ENCODE data around the gene DYNC1I1.

The DYNC1I1 gene

GRCh38 chr7:96127746-96128145, 355.4 kb downstream of the DYNC1I1 start:
- Mint-ChIP-seq H3K27me3 (no peaks in the 10 kb centered on the region), H3K4me1 (ENCODE audit: low read depth in 2 of 2) (no peaks in the 10 kb centered on the region), H3K36me3 (ENCODE audit: insufficient read depth) (peaks cover 4% of the 10 kb centered on the region), H3K9me3 (no peaks in the 10 kb centered on the region), H3K4me3 (no peak overlapping the region), H3K27ac (no peak overlapping the region)
- no peak for ATAC-seq (replicated peaks)
- DNase-seq: no peak

GRCh38 chr7:96131525-96131924, 359.2 kb downstream of the DYNC1I1 start:
- peaks cover 8% of the 10 kb centered on the region for H3K36me3 Mint-ChIP-seq (ENCODE audit: insufficient read depth)
- DNase-seq (no peak), ATAC-seq (replicated peaks) (no peak)
- no peaks in the 10 kb centered on the region for H3K9me3 Mint-ChIP-seq
- no peaks in the 10 kb centered on the region for H3K27me3 Mint-ChIP-seq
- no peak overlapping the region for H3K4me3 Mint-ChIP-seq
- H3K27ac Mint-ChIP-seq: no peak overlapping the region
- no peaks in the 10 kb centered on the region for H3K4me1 Mint-ChIP-seq (ENCODE audit: low read depth in 2 of 2)

- DNase-seq: no peak
- no peak overlapping the region for H3K27ac Mint-ChIP-seq
Observed at GRCh38 chr7:96135241-96135640, 362.9 kb downstream of the DYNC1I1 start.

GRCh38 chr7:96136600-96137239, 364.4 kb downstream of the DYNC1I1 start:
- Mint-ChIP-seq H3K4me3 (no peak overlapping the region), H3K27ac (peak overlapping the region in 1 of 2 donors; percentile 11), H3K36me3 (ENCODE audit: insufficient read depth) (peaks cover 3% of the 10 kb centered on the region), H3K9me3 (no peaks in the 10 kb centered on the region), H3K4me1 (ENCODE audit: low read depth in 2 of 2) (no peaks in the 10 kb centered on the region), H3K27me3 (no peaks in the 10 kb centered on the region)
- no peak for ATAC-seq (replicated peaks)
- no peak for DNase-seq

More at GRCh38 chr7:96135241-96135640, 362.9 kb downstream of the DYNC1I1 start:
- Mint-ChIP-seq H3K9me3 (no peaks in the 10 kb centered on the region), H3K36me3 (ENCODE audit: insufficient read depth) (peaks cover 8% of the 10 kb centered on the region), H3K4me3 (no peak overlapping the region), H3K4me1 (ENCODE audit: low read depth in 2 of 2) (no peaks in the 10 kb centered on the region), H3K27me3 (no peaks in the 10 kb centered on the region)
- ATAC-seq (replicated peaks): no peak

- Mint-ChIP-seq H3K4me1 (ENCODE audit: low read depth in 2 of 2) (no peaks in the 10 kb centered on the region), H3K27ac (no peak overlapping the region), H3K27me3 (no peaks in the 10 kb centered on the region), H3K36me3 (ENCODE audit: insufficient read depth) (peaks cover 8% of the 10 kb centered on the region), H3K4me3 (no peak overlapping the region), H3K9me3 (no peaks in the 10 kb centered on the region)
- no peak for DNase-seq
- ATAC-seq (replicated peaks): no peak
Observed at GRCh38 chr7:96143495-96144259, 371.3 kb downstream of the DYNC1I1 start.

- Mint-ChIP-seq H3K9me3 (no peaks in the 10 kb centered on the region), H3K27ac (no peak overlapping the region), H3K4me1 (ENCODE audit: low read depth in 2 of 2) (no peaks in the 10 kb centered on the region), H3K4me3 (no peak overlapping the region), H3K36me3 (ENCODE audit: insufficient read depth) (peaks cover 8% of the 10 kb centered on the region), H3K27me3 (no peaks in the 10 kb centered on the region)
- ATAC-seq (replicated peaks) (no peak), DNase-seq (no peak)
Observed at GRCh38 chr7:96144260-96144526, 371.8 kb downstream of the DYNC1I1 start.
